ENCODE results near the gene MSMO1. TPM values are rescaled to one million over a fixed set of nuclear protein-coding genes. Genes with fewer than 3 reads are reported as not detected.

Gene MSMO1
- total and polyA plus RNA-seq, 3 donors from 2014 or later: 60.9 to 85.0 (median 77.5) TPM

DNA sequence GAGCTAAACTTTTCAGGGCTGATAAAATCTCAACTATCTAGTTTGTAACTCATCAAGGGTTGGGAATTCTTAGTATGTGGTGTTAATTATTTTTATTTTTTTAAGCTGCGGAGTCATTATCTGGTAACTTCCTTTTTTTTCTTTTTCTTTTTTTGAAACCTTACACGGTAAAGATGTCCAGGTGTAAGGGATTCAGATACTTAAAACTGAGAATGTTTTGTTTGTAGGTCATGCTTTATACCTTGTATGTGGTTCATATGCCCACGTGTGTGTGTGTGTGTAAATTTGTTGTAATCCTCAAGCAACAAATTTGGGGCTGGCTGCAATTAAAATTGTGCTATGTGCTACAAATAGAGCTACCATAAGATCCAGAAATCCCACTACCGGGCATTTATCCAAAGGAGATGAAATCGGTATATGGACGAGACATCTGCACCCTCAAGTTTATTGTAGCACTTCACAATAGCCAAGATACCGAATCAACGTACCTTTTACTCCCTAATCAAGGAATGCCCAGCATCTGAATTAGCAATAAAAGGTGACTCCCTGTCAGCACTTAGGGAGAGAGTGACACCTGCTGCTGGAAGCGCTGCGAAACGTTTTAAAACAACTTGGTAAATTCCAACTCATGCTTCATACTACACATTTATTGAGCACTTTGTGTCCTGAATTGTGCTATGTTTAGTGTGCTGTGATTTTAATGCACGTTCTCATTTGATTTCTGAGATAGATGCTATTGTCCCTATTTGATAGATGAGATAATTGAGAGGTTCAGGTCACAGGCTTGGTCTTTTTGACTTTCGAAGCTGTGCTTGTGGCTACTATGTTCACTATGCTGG lies 16.1 kb downstream of the MSMO1 start:
- no peak for DNase-seq

DNA sequence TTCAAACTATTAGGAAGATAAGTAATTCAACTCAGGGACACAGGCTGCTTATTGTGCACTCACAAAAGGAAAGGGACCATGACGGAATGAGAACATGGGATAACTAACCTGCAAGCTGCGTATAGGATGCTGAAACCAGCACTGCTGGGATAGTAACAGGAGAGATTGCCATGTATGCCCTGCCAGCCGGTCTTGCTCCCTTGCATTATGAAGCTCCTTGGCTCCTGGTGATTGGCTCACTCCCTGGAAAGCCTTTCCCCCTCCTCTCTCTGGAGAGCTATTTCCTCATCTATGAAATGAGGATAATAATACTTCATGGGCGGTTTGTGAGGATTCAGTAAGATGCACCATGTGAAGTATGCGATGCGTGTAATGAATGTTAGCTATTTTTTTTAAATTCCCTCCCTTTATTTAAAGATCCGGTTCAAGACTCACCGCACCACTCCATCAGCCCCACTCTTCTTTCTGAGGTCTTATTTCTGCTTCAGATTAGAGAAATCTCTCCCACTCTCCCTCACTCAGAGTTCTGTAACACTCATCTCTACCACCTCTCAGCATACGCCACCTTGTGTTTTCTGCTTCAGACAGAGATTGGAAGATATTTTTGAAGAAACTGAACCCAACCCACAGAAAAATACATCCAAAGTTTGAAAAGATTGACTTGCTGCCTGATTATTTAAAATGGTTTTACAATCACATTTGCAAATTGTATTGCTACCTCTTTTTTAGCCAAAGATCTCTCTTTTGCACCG lies 18.4 kb downstream of the MSMO1 start:
- no peak overlapping the region for H3K27ac ChIP-seq
- no peaks in the 10 kb centered on the region for H3K27me3 ChIP-seq
- no peak overlapping the region for H3K4me3 ChIP-seq
- intact Hi-C loops (cut with DNase I; ENCODE audit: low total_unique reads): no loop called here
- WGBS, 2 donors: 55 to 56% methylated on average over 10 of the region's 10 CpGs
- no peaks in the 10 kb centered on the region for H3K4me1 ChIP-seq
- TF ChIP-seq, protein P1, sequence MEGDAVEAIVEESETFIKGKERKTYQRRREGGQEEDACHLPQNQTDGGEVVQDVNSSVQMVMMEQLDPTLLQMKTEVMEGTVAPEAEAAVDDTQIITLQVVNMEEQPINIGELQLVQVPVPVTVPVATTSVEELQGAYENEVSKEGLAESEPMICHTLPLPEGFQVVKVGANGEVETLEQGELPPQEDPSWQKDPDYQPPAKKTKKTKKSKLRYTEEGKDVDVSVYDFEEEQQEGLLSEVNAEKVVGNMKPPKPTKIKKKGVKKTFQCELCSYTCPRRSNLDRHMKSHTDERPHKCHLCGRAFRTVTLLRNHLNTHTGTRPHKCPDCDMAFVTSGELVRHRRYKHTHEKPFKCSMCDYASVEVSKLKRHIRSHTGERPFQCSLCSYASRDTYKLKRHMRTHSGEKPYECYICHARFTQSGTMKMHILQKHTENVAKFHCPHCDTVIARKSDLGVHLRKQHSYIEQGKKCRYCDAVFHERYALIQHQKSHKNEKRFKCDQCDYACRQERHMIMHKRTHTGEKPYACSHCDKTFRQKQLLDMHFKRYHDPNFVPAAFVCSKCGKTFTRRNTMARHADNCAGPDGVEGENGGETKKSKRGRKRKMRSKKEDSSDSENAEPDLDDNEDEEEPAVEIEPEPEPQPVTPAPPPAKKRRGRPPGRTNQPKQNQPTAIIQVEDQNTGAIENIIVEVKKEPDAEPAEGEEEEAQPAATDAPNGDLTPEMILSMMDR (IDR thresholded peaks at IDR 0.05): no peak
- TF ChIP-seq POLR2A (IDR thresholded peaks at IDR 0.05): no peak
- H3K36me3 ChIP-seq (ENCODE audit: low read depth, missing control alignments): no peaks in the 10 kb centered on the region
- H3K9me3 ChIP-seq: no peaks in the 10 kb centered on the region
- no peak for DNase-seq

More for the DNA sequence above, 16.1 kb downstream of the MSMO1 start:
- no peak overlapping the region for H3K4me3 ChIP-seq
- WGBS, 2 donors: 65 to 84% methylated on average over 13 of the region's 13 CpGs
- no peak overlapping the region for H3K27ac ChIP-seq
- intact Hi-C loops (cut with DNase I; ENCODE audit: low total_unique reads): no loop called here
- TF ChIP-seq, protein P1 (IDR thresholded peaks at IDR 0.05): no peak
- no peak for TF ChIP-seq POLR2A (IDR thresholded peaks at IDR 0.05)
- no peaks in the 10 kb centered on the region for H3K27me3 ChIP-seq
- H3K36me3 ChIP-seq (ENCODE audit: low read depth, missing control alignments): no peaks in the 10 kb centered on the region
- H3K9me3 ChIP-seq: no peaks in the 10 kb centered on the region
- H3K4me1 ChIP-seq: no peaks in the 10 kb centered on the region

DNA sequence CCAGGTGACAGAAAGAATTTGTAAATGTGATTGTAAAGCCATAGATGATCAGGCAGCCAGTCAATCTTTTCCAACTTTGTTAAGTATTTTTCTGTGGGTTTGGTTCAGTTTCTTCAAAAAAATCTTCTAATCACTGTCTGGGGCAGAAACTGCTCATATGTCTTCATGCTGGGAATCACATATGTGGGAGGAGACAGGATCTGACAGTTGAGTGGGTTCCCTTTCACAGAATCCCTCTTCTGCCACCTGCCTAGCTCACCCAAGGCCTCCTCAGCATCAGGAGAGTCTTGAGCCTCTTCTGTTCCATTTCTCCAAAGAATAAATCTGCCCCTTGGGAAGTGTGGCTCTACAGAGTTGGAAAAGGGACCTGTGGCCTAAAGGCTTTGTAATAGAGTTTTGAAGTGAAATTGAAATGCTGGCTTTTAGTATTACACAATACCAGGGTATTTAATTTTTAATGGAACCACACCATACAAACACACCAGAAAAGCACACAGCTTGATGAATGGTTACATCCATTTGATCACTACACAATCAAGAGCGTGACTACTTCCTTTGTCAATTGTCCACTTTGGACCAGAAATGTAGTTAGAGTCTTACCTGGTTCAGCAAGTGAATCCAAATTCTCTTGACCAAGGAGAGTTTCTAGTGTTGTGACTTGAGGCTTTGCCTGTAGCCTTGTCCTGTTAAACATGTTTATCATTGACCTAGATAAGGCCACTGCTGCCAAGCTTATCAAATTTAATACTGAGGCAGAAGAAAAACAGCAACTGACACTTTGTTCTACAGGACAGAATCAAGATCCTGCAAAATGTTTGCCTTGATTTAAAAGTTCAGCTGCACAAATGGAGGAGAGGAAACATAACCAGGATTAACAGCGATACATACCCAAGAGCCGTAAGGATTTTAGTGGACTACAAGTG lies 20.4 kb downstream of the MSMO1 start:
- H3K36me3 ChIP-seq (ENCODE audit: low read depth, missing control alignments): no peaks in the 10 kb centered on the region
- H3K27ac ChIP-seq: no peak overlapping the region
- 74 to 95% methylated on average over 3 of the region's 3 CpGs for WGBS, 2 donors
- H3K4me1 ChIP-seq: no peaks in the 10 kb centered on the region
- no peaks in the 10 kb centered on the region for H3K27me3 ChIP-seq
- no peaks in the 10 kb centered on the region for H3K9me3 ChIP-seq
- TF ChIP-seq POLR2A (IDR thresholded peaks at IDR 0.05): no peak
- TF ChIP-seq, protein P1 (IDR thresholded peaks at IDR 0.05): no peak
- H3K4me3 ChIP-seq: no peak overlapping the region
- intact Hi-C loops (cut with DNase I; ENCODE audit: low total_unique reads): no loop called here
- DNase-seq: no peak

DNA sequence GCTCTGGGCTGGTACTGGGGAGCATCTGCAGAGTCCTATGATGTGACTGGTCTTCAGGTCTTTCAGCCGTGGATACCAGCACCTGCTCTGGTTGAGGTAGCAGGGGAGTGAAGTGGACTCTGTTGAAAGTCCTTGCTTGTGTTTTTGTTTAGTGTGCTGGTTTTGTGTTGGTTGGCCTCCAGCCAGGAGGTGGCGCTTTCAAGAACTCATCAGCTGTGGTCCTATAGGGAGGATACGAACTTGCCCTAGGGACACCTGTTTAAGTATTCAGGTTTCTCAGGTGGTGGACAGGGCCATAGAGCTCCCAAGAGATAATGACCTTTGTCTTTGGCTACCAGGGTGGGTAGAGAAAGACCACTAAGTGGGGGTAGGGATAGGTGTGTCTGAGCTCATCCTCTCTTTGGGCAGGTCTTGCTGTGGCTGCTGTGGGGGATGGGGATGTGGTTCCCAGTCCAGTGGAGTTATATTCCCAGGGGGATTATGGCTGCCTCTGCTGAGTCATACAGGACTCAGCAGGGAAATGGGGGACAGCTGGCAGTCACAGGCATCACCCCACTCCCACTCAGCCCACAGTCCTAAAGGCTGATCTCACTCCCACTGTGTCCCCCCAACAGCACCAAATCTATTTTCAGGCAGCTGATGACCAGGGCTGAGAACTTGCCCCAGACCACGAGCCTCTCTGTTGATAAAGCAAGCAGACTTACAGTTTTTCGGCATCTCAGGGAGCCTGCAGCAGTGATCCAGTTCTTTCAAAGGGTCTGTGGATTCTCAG lies 24.1 kb downstream of the MSMO1 start:
- H3K36me3 ChIP-seq (ENCODE audit: low read depth, missing control alignments): no peaks in the 10 kb centered on the region
- H3K4me1 ChIP-seq: no peaks in the 10 kb centered on the region
- H3K9me3 ChIP-seq: no peaks in the 10 kb centered on the region
- H3K27me3 ChIP-seq: no peaks in the 10 kb centered on the region
- WGBS, 2 donors: 71 to 81% methylated on average over 5 of the region's 5 CpGs
- TF ChIP-seq POLR2A (IDR thresholded peaks at IDR 0.05): no peak
- TF ChIP-seq, protein P1 (IDR thresholded peaks at IDR 0.05): no peak
- DNase-seq: no peak
- no peak overlapping the region for H3K27ac ChIP-seq
- H3K4me3 ChIP-seq: no peak overlapping the region
- intact Hi-C loops (cut with DNase I; ENCODE audit: low total_unique reads): loop anchor here (10.0 kb wide), 1 partner anchor 113 kb away; no protein-coding TSS in a partner anchor
